Nucleus accumbens (tissue), 56 donors: Measurements from ENCODE around the gene TEX55.
"Not testable (repeated sequence)": the region's sequence is repeated elsewhere in the genome, so short reads cannot be mapped to it uniquely, and the experiment has no call there.

Experiments
- DNase-seq, 56 donors: peaks; one replicate each; lab custom pipeline; 2025; lab: John Stamatoyannopoulos, UW

TEX55 gene

DNA sequence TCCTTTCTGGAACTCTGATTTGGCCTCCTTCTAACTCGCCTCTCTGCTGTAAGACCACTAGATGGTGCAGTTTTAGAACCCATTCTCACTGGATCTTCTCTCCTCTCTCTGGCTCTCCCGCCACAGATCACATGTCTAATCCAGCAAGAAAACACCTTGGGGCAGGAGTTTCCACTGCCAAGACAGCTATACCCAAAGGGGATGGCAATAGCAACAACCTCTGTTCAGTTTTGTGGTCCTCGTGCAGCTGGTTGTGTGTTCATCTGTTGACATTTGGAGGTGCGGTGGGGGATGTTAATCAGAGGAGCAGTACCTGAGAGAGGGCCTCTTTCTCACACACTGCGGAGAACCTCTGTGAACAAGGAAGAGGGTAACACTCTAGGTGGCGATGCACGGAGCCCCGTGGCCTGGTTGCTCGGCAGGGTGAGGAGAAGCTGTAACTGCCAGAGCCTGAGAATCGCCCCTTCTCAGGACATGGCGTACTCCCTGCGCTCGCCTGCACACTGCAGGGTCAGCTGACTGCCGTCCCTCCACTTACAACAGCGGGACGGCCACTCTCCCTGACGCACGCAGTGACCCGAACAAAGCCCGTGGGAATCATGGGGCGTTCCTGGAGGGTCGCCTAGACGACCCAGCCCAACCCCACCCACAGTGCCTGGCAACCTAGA, at the start of gene TEX55:
Gene TEX55, plus strand, starts transcription at position 666 of the 668 bp plus-strand sequence. CDS start 25 bp downstream, outside the sequence.
- DNase-seq, result peak in 4 of 56 donors; percentile 3 to 24 (median 10)

DNA sequence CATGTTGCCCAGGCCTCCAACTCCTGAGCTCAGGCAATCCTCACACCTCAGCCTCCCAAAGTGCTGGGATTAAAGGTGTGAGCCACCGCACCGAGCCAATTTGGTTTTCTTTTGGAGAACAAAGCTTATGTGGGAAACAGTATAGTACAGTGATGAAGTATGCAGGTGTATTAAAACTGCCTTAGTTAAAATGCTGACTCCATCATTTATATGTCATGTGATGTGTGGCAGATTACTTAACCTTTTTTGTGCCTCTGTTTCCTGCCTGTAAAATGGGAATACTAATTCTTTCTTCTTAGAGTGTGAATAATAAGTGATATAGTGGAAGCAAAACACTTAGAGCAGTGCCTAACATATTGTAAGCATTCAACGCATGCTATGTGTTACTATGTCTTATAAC, 48.0 kb upstream of the TEX55 start:
- DNase-seq, result no peak

- DNase-seq, result peak in 2 of 56 donors; percentile 0 to 7
Measured at GRCh38 chr3:119098619-119099222, 47.2 kb upstream of the TEX55 start.

GRCh38 chr3:119099785-119100184, 46.2 kb upstream of the TEX55 start:
- no peak for DNase-seq

DNA sequence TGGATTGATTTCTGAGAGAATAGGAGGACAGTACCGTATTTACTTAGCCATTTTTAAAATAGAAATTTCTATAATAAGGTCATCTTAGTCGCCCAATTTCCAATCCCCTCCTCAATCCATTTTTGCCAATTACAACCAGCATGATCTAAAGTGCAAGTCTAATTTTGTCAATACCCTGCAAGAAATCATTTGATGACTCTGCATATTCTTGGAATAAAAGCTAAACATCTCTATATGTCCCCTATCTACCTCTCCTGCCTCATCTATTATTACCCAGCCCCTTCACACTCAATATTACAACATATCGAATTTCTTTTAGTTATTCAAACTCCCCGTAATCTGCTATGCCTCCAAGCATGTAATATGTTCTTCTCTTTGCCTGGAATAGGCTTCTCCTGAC, 41.9 kb upstream of the TEX55 start:
- no peak for DNase-seq

DNA sequence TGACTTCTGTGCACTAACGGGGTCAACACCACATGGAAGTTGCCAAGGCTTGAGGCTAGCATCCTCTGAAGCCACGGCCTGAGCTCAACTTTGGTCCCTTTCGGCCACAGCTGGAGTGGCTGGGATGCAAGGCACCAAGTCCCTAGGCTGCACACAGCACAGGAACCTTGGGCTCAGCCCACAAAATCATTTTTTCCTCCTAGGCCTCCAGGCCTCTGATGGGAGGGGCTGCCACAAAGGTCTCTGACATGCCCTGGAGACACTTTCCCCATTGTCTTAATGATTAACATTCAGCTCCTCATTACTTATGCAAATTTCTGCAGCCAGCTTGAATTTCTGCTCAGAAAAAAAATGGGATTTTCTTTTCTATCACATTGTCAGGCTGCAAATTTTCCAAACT, 27.6 kb upstream of the TEX55 start:
- not testable (repeated sequence) for DNase-seq

DNA sequence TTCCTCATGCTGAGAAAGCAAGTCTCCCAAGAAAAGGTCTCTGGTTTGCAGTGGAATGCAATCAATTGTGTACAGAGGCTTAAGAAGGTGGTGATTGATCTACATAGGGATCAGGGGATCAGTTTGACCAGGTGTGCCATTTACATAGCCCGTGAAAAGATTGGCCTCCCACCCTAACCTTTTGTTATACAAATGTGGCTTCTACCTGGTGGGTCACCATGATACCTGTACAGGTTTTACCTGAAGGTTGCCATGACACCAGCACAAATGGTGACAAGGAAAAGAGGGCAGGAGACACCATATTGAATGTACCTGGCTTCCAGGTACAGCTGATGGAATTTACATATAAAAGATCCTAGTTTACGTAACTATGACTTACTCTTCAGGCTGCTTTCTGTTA, 25.5 kb upstream of the TEX55 start:
- no peak for DNase-seq

DNA sequence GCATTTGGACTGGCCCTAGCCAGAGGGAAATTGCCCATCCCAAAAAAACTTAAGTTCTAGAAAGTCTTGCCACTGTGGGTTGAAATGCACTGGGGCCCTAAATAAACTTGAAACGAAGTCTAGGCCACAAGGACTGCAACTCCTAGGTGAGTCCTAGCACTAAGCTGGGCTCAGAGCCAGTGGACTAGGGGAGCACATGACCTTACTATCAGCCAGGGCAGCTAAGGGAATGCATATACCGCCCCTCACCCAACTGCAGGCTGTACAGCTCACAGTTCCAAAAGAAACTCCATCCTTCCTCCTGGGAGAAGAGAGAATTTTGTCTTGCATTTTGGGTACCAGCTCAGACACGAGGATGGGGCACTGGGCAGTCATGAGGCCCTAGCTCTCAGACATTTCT, 23.6 kb upstream of the TEX55 start:
- DNase-seq, result no peak

GRCh38 chr3:119125342-119125741, 20.6 kb upstream of the TEX55 start:
- no peak for DNase-seq

- DNase-seq, result no peak
Measured at GRCh38 chr3:119125742-119126504, 20.0 kb upstream of the TEX55 start.

- DNase-seq, result not testable (repeated sequence)
Measured at GRCh38 chr3:119130291-119130690, 15.7 kb upstream of the TEX55 start.

DNA sequence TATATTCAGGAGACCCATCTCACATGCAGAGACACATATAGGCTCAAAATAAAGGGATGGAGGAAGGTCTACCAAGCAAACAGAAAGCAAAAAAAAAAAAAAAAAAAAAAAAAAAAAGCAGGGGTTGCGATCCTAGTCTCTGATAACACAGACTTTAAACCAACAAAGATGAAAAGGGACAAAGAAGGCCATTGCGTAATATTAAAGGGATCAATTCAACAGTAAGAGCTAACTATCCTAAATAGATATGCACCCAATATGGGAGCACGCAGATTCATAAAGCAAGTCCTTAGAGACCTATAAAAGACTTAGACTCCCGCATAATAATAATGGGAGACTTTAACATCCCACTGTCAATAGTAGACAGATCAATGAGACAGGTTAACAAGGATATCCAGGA, 13.7 kb upstream of the TEX55 start:
- not testable (repeated sequence) for DNase-seq

DNA sequence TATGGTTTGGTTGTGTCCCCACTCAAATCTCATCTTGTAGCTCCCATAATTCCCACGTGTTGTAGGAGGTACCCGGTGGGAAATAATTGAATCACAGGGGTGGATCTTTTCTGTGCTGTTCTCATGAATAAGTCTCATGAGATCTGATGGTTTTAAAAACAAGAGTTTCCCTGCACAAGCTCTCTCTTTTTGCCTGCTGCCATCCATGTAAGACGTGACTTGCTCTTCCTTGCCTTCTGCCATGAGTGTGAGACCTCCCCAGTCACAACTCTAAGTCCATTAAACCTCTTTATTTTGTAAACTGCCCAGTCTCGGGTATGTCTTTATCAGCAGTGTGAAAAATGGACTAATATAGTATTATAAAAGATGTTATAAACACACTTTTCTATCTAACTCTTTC, 6.6 kb upstream of the TEX55 start:
- not testable (repeated sequence) for DNase-seq

- DNase-seq, result no peak
Measured at GRCh38 chr3:119140466-119140865, 5.5 kb upstream of the TEX55 start.

DNA sequence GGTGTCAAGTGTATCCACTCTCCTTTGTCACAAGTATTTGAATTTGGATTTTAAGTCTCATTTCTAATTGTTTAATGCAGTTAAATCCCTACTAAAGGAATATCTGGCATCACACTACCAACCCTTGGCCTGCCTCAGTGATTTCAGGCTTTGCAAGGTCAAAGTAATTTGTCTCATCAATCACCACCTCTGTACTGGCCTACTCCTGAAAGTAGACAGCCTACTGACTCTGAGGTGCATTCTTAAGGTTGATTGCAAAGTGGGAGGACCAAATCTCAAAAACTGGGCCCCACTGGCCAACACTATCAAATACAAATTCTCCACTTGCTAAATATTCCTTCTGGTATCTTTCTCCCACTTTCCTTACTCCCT, 851 bp upstream of the TEX55 start:
- DNase-seq, result no peak

DNA sequence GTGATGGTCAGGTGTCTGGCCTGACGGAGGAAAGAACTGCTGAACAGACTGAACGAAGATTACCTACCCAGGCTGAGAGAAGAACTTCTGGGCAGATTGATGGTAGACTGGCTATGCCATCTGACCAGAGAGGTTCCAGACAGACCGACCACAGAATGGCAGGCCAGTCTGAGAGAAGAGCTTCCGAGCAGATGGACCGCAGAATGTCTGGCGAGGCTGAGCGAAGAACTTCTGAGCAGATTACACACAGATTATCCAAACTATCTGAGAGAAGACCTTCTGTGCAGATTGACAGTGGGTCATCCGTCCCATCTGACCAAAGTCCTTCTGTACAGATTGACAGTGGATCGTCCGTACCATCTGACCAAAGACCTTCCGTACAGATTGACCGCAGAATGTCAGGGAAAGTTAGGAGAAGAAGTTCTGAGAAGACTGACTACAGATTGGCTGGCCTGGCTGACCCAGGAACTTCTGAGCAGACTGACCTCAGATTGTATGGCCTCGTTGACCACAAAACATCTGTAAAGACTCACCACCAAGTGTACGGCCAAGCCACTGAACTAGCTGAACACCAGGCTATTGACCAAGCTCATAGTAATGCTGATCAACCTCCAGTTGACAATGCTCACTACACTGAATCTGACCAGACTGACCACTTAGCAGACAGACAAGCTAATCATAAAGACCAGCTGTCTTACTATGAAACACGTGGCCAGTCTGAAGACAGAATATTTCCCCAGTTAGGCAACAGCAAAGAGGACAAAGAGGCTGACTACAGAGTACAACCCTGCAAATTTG, 812 bp downstream of the TEX55 start:
- no peak for DNase-seq

DNA sequence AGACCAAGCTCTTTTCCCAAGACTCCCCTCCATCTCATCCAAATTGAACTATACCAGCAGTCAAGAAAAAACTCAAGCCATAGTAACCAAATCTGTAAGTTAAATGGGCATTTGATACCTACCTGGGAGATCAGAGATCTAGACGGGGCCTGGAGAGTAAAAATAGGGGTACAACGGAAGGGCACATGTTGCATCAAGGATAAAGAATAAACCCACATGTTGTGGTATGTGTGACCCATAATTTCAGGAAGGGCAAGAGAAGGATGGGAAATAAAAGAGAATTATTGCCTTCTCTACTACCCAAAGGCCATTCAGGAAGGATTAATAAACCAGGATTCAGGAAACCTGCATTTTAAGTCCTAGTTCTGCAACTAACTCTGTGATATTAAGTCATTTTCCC, 1.5 kb downstream of the TEX55 start:
- DNase-seq, result no peak

GRCh38 chr3:119148493-119149180, 2.7 kb downstream of the TEX55 start:
- DNase-seq, result no peak

DNA sequence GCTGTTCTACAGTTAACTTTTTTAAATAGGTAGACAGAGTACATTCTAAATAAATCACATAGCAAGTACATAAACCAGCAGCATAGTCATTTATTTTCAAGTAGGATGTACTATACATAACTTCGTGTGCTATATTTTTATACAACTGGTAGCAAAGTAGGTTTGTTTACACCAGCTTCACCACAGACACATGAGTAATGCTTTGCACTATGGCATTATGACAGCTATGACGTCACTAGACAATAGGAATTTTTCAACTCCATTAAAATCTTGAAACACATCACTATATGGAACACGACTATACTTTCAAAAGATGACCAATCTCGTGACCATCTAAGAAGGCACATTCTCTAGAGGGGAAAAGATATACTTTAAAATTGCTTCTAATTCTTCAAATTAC, 3.5 kb downstream of the TEX55 start:
- no peak for DNase-seq

DNA sequence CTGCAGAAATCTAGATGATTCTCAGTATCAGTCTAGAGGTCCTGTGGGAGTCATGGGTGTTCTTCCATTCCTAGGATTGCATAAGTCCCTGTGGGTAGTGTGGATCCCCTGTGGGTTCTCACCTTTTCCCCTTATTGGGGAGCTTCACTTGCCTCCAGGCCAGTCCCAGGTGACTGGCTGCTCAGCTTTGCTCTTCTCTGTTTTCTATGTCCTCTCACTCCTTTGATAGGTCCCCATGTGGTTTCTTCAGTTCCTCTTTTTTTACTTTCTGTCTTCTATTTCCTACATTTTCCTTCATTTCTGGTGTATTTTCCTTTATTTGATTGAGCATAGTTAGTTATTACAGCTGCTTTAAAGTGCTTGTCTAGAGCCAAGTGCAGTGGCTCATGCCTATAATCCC, 10.9 kb downstream of the TEX55 start:
- no peak for DNase-seq
